ENCODE data around the gene AKAP3.
A peak's percentile ranks its signal among the peaks of the same experiment; 100 is the strongest.

The AKAP3 gene

GRCh38 chr12:4643747-4644146, 5.1 kb downstream of the AKAP3 start:
- ChIA-PET POLR2A (no interaction called here), CTCF (interaction anchor here (1.0 to 3.3 kb wide), 7 partner anchors 14 to 222 kb away, joined by 3 to 13 read pairs (median 4); no protein-coding TSS in a partner anchor)
- peak; percentile 35 for DNase-seq (ENCODE audit: extremely low spot score)
- TF ChIP-seq CTCF (IDR thresholded peaks at IDR 0.05; ENCODE audit: control extremely low read depth, extremely low read depth, low read depth, missing control alignments) = no peak

- no peak for DNase-seq (ENCODE audit: extremely low spot score)
- CTCF ChIA-PET = no interaction called here
- no peak for TF ChIP-seq CTCF (IDR thresholded peaks at IDR 0.05; ENCODE audit: control extremely low read depth, extremely low read depth, low read depth, missing control alignments)
- POLR2A ChIA-PET = no interaction called here
Observed at GRCh38 chr12:4630262-4630661, 18.6 kb downstream of the AKAP3 start.

DNA sequence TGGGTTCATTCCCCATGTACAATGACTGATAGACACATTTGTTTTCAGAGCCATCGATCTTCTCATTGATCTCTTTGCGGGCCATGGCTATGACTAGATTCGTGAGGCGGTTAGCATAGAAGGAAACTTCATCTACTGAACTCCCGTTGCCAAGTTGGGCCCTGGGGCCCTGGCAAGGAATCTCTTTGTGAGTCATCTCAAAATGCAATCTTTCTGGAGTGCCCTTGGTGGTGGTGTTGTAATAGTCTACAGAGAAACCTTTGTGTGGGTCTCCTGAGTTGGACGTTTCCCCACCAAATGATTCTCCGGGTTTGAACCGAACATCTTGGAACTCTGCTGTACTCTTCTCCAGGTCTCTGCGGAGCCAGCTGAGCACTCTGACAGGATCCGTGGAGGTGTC, 20.4 kb downstream of the AKAP3 start:
- CTCF ChIA-PET = interaction anchor here (0.8 to 1.6 kb wide), 2 partner anchors 24 kb away, joined by 4 to 8 read pairs; no protein-coding TSS in a partner anchor
- TF ChIP-seq CTCF (IDR thresholded peaks at IDR 0.05; ENCODE audit: control extremely low read depth, extremely low read depth, low read depth, missing control alignments) = no peak
- POLR2A ChIA-PET = no interaction called here
- DNase-seq (ENCODE audit: extremely low spot score) = no peak

DNA sequence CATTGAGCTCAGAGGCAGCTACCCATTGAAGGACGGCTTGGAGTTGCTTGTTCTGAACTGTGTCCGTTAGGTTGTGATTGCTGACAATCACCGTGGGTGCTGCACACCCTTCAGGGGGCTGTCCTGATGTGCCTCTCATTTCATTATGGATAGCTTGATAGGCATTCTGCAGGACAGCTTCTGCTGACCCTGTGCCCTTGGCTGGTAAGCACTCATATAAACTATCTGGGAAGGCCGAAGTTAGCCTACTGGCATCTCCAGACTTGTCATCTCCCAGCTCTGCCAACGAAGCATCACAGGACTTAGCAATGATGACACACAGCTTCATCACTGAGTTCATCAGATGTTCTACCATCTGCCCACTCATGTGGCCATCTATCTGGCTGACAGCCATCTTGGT, 22.3 kb downstream of the AKAP3 start:
- no peak for TF ChIP-seq CTCF (IDR thresholded peaks at IDR 0.05; ENCODE audit: control extremely low read depth, extremely low read depth, low read depth, missing control alignments)
- POLR2A ChIA-PET = no interaction called here
- DNase-seq (ENCODE audit: extremely low spot score) = no peak
- CTCF ChIA-PET = interaction anchor here (1.1 to 2.8 kb wide), 3 partner anchors 12 to 23 kb away, joined by 3 to 10 read pairs (median 5); no protein-coding TSS in a partner anchor

- CTCF ChIA-PET = interaction anchor here (1.3 to 1.5 kb wide), 3 partner anchors 11 to 22 kb away, joined by 3 to 4 read pairs (median 3); no protein-coding TSS in a partner anchor
- TF ChIP-seq CTCF (IDR thresholded peaks at IDR 0.05; ENCODE audit: control extremely low read depth, extremely low read depth, low read depth, missing control alignments) = no peak
- no peak for DNase-seq (ENCODE audit: extremely low spot score)
- POLR2A ChIA-PET = no interaction called here
Observed at GRCh38 chr12:4621511-4621910, 27.3 kb downstream of the AKAP3 start.

GRCh38 chr12:4615667-4616066, 33.2 kb downstream of the AKAP3 start:
- TF ChIP-seq CTCF (IDR thresholded peaks at IDR 0.05; ENCODE audit: control extremely low read depth, extremely low read depth, low read depth, missing control alignments) = no peak
- ChIA-PET CTCF (interaction anchor here (1.4 to 1.5 kb wide), 2 partner anchors 13 to 15 kb away, joined by 3 to 5 read pairs; no protein-coding TSS in a partner anchor), POLR2A (no interaction called here)
- DNase-seq (ENCODE audit: extremely low spot score) = no peak
